Measurements from ENCODE around the gene NDUFB6.

DNA sequence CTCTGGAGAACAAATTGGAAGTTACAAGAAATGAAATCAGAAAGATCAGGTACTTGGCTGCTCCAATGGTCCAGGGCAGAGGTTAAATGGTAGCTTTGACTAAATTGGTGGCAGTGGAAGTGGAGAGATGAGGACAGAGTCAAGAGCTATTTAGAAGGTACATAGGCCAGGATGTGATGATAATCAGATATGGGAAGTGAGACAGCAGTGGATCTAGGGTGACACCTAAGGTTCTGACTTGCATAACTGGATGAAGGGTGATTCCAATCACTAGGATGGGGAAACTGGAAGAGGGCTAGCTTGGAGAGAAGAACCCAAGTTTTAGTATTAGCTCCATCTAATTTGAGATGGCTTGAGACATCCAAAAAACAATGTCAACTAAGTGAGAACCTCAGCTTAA lies 24.0 kb upstream of the NDUFB6 start:
- TF ChIP-seq CTCF (IDR thresholded peaks at IDR 0.05) = no peak
- no peak for TF ChIP-seq POLR2A (IDR thresholded peaks at IDR 0.05)

Measured in Peyer's patch (tissue), 4 donors.